BLaER1 (cell line): ENCODE measurements around the gene UBA52.

ENCODE experiments used
- H3K27ac ChIP-seq: shearing (Covaris generic); formaldehyde crosslinking; 2 replicates; pipeline ENCODE4 v1.8.1; 2022
- H3K27me3 ChIP-seq: shearing (Covaris generic); formaldehyde crosslinking; 2 replicates; pipeline ENCODE4 v1.8.1; 2022
- H3K36me3 ChIP-seq: shearing (Covaris generic); formaldehyde crosslinking; 2 replicates; pipeline ENCODE4 v1.8.1; 2022
- H3K4me1 ChIP-seq: shearing (Covaris generic); formaldehyde crosslinking; 2 replicates; pipeline ENCODE4 v1.8.1; 2022
- H3K4me2 ChIP-seq: shearing (Covaris generic); formaldehyde crosslinking; 2 replicates; pipeline ENCODE4 v1.8.1; 2022
- H3K4me3 ChIP-seq: shearing (Covaris generic); formaldehyde crosslinking; 2 replicates; pipeline ENCODE4 v1.8.1; 2022
- H3K9ac ChIP-seq: shearing (Covaris generic); formaldehyde crosslinking; 2 replicates; pipeline ENCODE4 v1.8.1; 2022
- H3K9me3 ChIP-seq: shearing (Covaris generic); formaldehyde crosslinking; 2 replicates; pipeline ENCODE4 v1.8.1; 2022
- H4K20me1 ChIP-seq: shearing (Covaris generic); formaldehyde crosslinking; 2 replicates; pipeline ENCODE4 v1.8.1; 2022
- Cebpa-rat ChIP-seq: shearing (Covaris generic); IDR thresholded peaks from 2 replicates; pipeline ENCODE4 v1.8.1; 2022

Gene UBA52

GRCh38 chr19:18551631-18552030 lies 20.0 kb upstream of the UBA52 start:
- no peaks in the 10 kb centered on the region for H3K27me3 ChIP-seq
- no peak overlapping the region for H3K9ac ChIP-seq
- no peak overlapping the region for H3K4me3 ChIP-seq
- no peak for TF ChIP-seq Cebpa-rat
- no peak overlapping the region for H3K27ac ChIP-seq
- peaks cover 3% of the 10 kb centered on the region for H3K4me1 ChIP-seq
- H3K9me3 ChIP-seq = no peaks in the 10 kb centered on the region
- H3K4me2 ChIP-seq = no peak overlapping the region
- H3K36me3 ChIP-seq = no peaks in the 10 kb centered on the region
- H4K20me1 ChIP-seq = no peaks in the 10 kb centered on the region

DNA sequence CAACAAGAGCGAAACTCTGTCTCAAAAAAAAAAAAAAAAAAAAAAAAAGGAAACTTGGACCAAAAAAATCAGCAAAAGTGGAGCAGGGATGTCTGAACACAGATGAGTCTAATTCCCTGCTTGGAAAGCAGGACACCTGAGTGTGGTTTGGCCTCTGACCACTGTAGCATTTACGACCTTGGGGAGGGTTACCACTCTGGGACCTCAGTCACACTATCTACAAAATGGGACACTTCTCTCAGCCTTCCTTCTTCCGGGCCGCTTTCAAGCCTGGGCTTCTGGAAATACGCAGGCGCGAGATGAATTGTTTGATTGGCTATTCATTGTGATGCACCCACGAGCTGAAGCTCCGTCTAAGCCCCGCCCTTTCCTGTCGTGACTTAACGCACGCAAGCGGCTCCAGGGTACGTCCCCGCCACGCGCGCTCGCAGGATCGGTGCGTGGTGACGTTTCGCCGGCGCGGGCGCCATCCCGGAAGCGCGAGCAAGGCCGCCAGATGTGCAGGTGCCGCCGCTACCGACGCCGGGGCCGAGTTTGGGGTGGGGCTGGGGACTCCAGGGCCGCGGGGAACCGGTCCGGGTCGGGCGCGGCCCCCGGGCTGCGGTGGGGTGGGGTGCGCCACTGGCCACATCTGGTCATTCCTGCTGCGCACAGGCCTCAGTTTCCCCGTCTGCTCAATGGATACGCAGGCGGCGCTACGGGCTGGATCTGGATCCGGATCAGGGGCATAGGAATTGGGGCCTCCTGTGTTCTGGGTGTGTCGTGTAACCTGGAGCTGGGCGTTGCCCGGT lies 14.1 kb upstream of the UBA52 start, which contains the start of gene KXD1:
Gene KXD1 (plus strand): TSS at position 460 of the 791 bp plus-strand sequence. CDS start 4,187 bp downstream, outside the sequence.
- Histone ChIP-seq H3K36me3 (peaks cover 24% of the 10 kb centered on the region), H3K27me3 (no peaks in the 10 kb centered on the region), H3K9ac (peak within 1 kb of the TSS; percentile 91), H3K27ac (peak within 1 kb of the TSS; percentile 93), H3K4me3 (peak within 1 kb of the TSS; percentile 96), H3K4me2 (peak within 1 kb of the TSS; percentile 90), H3K9me3 (no peaks in the 10 kb centered on the region), H3K4me1 (peaks cover 24% of the 10 kb centered on the region), H4K20me1 (peaks cover 23% of the 10 kb centered on the region)
- TF ChIP-seq Cebpa-rat = no peak

- Histone ChIP-seq H3K4me2 (peak overlapping the region; percentile 90), H4K20me1 (peaks cover 23% of the 10 kb centered on the region), H3K4me1 (peaks cover 24% of the 10 kb centered on the region), H3K27ac (peak overlapping the region; percentile 93), H3K27me3 (no peaks in the 10 kb centered on the region), H3K4me3 (peak overlapping the region; percentile 96), H3K9me3 (no peaks in the 10 kb centered on the region), H3K9ac (peak overlapping the region; percentile 91), H3K36me3 (peaks cover 30% of the 10 kb centered on the region)
- no peak for TF ChIP-seq Cebpa-rat
These were observed 13.5 kb upstream of the UBA52 start for GRCh38 chr19:18558202-18558555.

DNA sequence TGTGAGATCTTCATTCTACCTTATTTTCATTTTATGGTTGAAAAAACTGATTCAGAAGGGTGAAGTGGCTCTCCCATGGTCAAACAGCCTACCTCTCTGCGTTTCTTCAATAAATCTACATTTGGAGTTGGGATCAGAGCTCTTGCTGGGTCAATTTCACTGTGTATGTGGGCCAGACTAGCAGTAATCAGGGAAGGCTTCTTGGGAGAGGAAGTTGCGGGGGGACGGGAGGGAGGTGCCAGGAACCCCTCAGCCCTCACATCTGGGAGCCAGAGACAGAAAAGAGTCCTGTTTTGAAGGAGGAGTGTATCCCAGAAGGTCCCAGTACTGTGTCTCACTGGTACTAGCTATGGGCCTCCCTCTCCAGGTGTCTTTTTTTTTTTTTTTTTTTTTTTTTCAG lies 13.1 kb upstream of the UBA52 start:
- Histone ChIP-seq H3K4me1 (peaks cover 24% of the 10 kb centered on the region), H3K9me3 (no peaks in the 10 kb centered on the region), H3K4me3 (peak overlapping the region; percentile 96), H3K9ac (peak overlapping the region; percentile 91), H3K27me3 (no peaks in the 10 kb centered on the region), H3K27ac (peak overlapping the region; percentile 93), H4K20me1 (peaks cover 23% of the 10 kb centered on the region), H3K4me2 (peak overlapping the region; percentile 90), H3K36me3 (peaks cover 34% of the 10 kb centered on the region)
- TF ChIP-seq Cebpa-rat = no peak

DNA sequence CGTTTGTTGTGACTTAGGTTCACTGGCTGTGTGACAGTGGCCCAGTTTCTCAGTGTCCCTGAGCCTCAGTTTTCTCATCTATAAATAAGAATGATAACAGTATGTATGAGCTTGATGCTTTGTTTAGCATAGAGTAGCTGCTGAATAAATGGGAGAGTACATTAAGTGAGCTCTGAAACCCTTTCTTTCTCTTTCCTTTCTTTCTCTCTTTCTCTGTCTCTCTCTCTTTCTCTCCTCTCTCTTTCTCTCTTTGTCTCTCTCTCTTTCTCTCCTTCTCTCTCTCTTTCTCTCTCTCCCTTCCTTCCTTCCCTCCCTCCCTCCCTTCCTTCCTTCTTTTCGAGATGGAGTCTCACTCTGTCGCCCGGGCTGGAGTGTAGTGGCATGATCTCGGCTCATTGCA lies 12.0 kb upstream of the UBA52 start:
- peak overlapping the region; percentile 90 for H3K4me2 ChIP-seq
- no peak overlapping the region for H3K4me3 ChIP-seq
- H3K27ac ChIP-seq = no peak overlapping the region

GRCh38 chr19:18562086-18562485 lies 9.6 kb upstream of the UBA52 start:
- Histone ChIP-seq H4K20me1 (peaks cover 23% of the 10 kb centered on the region), H3K9ac (no peak overlapping the region), H3K4me1 (peaks cover 16% of the 10 kb centered on the region), H3K4me2 (no peak overlapping the region), H3K4me3 (no peak overlapping the region), H3K27me3 (no peaks in the 10 kb centered on the region), H3K36me3 (peaks cover 69% of the 10 kb centered on the region), H3K9me3 (no peaks in the 10 kb centered on the region), H3K27ac (no peak overlapping the region)
- no peak for TF ChIP-seq Cebpa-rat

More for the DNA sequence above, 12.0 kb upstream of the UBA52 start:
- H3K36me3 ChIP-seq = peaks cover 45% of the 10 kb centered on the region
- no peaks in the 10 kb centered on the region for H3K27me3 ChIP-seq
- no peaks in the 10 kb centered on the region for H3K9me3 ChIP-seq
- H3K4me1 ChIP-seq = peaks cover 24% of the 10 kb centered on the region
- H4K20me1 ChIP-seq = peaks cover 23% of the 10 kb centered on the region
- no peak for TF ChIP-seq Cebpa-rat
- H3K9ac ChIP-seq = peak overlapping the region; percentile 38; the same call in 1 of the 2 replicates

DNA sequence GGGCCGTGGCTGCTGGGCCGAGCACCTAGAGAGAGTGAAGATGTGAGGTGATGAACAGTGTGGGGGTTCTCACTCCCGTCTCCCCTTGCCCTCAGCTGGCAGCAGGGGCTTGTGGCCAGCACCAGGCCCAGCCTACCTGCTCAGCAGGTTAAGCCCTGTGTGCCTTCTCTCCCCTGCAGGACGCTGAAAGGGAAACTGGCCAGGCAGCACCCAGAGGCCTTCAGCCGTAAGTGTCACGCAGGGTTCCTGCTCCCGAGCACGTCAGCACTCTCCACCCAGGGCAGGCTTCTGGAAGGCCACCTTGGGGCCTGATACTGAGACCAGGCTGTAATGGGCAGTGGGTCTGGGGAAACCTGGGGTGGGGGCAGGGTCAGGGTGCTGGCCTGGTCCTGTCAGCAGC lies 4.7 kb upstream of the UBA52 start:
- H3K4me3 ChIP-seq = no peak overlapping the region
- peaks cover 82% of the 10 kb centered on the region for H3K36me3 ChIP-seq
- no peak overlapping the region for H3K4me2 ChIP-seq
- no peak overlapping the region for H3K9ac ChIP-seq
- H4K20me1 ChIP-seq = peaks cover 5% of the 10 kb centered on the region
- TF ChIP-seq Cebpa-rat = no peak
- no peaks in the 10 kb centered on the region for H3K9me3 ChIP-seq
- no peak overlapping the region for H3K27ac ChIP-seq
- H3K27me3 ChIP-seq = no peaks in the 10 kb centered on the region
- H3K4me1 ChIP-seq = peaks cover 8% of the 10 kb centered on the region; the same call in 1 of the 2 replicates

- Histone ChIP-seq H3K36me3 (peaks cover 75% of the 10 kb centered on the region), H3K9me3 (no peaks in the 10 kb centered on the region), H3K4me2 (no peak overlapping the region), H4K20me1 (peaks cover 16% of the 10 kb centered on the region), H3K27me3 (no peaks in the 10 kb centered on the region), H3K4me3 (no peak overlapping the region), H3K9ac (no peak overlapping the region), H3K4me1 (peaks cover 18% of the 10 kb centered on the region), H3K27ac (no peak overlapping the region)
- no peak for TF ChIP-seq Cebpa-rat
These were observed 3.3 kb upstream of the UBA52 start for GRCh38 chr19:18568367-18568766.

DNA sequence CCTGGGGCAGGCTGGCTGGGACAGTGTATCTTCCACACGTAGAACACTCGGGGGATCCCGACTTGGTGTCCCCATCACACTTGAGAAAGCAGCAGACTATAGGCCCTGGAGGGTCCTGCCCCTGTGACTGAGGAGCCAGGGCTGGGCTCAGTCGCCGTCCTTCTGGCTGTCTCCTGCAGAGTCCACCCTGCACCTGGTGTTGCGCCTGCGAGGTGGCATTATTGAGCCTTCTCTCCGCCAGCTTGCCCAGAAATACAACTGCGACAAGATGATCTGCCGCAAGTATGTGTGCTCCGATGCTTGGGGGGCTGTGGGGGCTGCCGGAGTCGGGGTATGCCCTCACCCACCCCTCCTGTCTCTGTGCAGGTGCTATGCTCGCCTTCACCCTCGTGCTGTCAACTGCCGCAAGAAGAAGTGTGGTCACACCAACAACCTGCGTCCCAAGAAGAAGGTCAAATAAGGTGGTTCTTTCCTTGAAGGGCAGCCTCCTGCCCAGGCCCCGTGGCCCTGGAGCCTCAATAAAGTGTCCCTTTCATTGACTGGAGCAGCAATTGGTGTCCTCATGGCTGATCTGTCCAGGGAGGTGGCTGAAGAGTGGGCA lies 3.1 kb downstream of the UBA52 start:
- H3K9me3 ChIP-seq = no peaks in the 10 kb centered on the region
- H3K4me2 ChIP-seq = no peak overlapping the region
- TF ChIP-seq Cebpa-rat = no peak
- peaks cover 66% of the 10 kb centered on the region for H3K36me3 ChIP-seq
- no peak overlapping the region for H3K9ac ChIP-seq
- no peak overlapping the region for H3K27ac ChIP-seq
- H3K27me3 ChIP-seq = no peaks in the 10 kb centered on the region
- peaks cover 23% of the 10 kb centered on the region for H3K4me1 ChIP-seq
- no peak overlapping the region for H3K4me3 ChIP-seq
- H4K20me1 ChIP-seq = peaks cover 53% of the 10 kb centered on the region

GRCh38 chr19:18576383-18576782 lies 4.7 kb downstream of the UBA52 start:
- H3K4me1 ChIP-seq = peaks cover 15% of the 10 kb centered on the region
- peaks cover 53% of the 10 kb centered on the region for H4K20me1 ChIP-seq
- H3K4me2 ChIP-seq = no peak overlapping the region
- H3K27me3 ChIP-seq = no peaks in the 10 kb centered on the region
- no peak overlapping the region for H3K9ac ChIP-seq
- H3K4me3 ChIP-seq = no peak overlapping the region
- TF ChIP-seq Cebpa-rat = no peak
- no peak overlapping the region for H3K27ac ChIP-seq
- H3K9me3 ChIP-seq = no peaks in the 10 kb centered on the region
- H3K36me3 ChIP-seq = peaks cover 63% of the 10 kb centered on the region
